Measurements from ENCODE around the gene CLPX. TPM values are rescaled to one million over a fixed set of nuclear protein-coding genes. Genes with fewer than 3 reads are reported as not detected.

Gene CLPX
- total RNA-seq, 1 experiment from 2014 or later = 44.9 TPM

DNA sequence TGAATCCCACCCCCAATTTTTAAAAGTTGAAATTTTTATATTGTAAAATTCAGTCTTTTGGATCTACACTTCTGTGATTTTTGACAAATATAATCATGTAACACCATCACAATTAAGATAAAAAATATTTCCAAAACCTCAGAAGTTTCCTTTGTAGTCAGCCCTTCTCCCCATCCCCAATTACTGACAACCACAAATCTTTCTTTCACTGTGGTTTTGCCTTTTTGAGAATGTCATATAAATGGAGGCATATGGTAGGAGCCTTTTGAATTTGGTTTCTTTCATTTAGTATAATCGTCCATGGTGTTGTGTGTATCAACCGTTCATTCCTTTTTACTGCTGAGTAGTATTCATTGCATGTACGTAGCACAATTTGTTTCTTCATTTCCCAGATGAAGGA, 34.0 kb upstream of the CLPX start:
- no TSS peak for BruUV-seq (replicated peaks)
- DNase-seq = no peak
- H3K9me3 Mint-ChIP-seq (ENCODE audit: low read depth, unreplicated experiment) = no peaks in the 10 kb centered on the region
- TF ChIP-seq, protein P1, sequence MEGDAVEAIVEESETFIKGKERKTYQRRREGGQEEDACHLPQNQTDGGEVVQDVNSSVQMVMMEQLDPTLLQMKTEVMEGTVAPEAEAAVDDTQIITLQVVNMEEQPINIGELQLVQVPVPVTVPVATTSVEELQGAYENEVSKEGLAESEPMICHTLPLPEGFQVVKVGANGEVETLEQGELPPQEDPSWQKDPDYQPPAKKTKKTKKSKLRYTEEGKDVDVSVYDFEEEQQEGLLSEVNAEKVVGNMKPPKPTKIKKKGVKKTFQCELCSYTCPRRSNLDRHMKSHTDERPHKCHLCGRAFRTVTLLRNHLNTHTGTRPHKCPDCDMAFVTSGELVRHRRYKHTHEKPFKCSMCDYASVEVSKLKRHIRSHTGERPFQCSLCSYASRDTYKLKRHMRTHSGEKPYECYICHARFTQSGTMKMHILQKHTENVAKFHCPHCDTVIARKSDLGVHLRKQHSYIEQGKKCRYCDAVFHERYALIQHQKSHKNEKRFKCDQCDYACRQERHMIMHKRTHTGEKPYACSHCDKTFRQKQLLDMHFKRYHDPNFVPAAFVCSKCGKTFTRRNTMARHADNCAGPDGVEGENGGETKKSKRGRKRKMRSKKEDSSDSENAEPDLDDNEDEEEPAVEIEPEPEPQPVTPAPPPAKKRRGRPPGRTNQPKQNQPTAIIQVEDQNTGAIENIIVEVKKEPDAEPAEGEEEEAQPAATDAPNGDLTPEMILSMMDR (IDR thresholded peaks at IDR 0.05; ENCODE audit: unreplicated experiment) = no peak
- no peaks in the 10 kb centered on the region for H3K36me3 Mint-ChIP-seq (ENCODE audit: insufficient read depth, unreplicated experiment)
- H3K27me3 Mint-ChIP-seq (ENCODE audit: unreplicated experiment) = peaks cover 18% of the 10 kb centered on the region
- H3K4me3 Mint-ChIP-seq (ENCODE audit: low read depth, unreplicated experiment) = no peak overlapping the region
- no peaks in the 10 kb centered on the region for H3K4me1 Mint-ChIP-seq (ENCODE audit: low read depth, unreplicated experiment)
- CTCF ChIA-PET = no interaction called here
- intact Hi-C loops (cut with micrococcal nuclease; ENCODE audit: unreplicated experiment) = no loop called here
- no peak overlapping the region for H3K27ac Mint-ChIP-seq (ENCODE audit: unreplicated experiment)

DNA sequence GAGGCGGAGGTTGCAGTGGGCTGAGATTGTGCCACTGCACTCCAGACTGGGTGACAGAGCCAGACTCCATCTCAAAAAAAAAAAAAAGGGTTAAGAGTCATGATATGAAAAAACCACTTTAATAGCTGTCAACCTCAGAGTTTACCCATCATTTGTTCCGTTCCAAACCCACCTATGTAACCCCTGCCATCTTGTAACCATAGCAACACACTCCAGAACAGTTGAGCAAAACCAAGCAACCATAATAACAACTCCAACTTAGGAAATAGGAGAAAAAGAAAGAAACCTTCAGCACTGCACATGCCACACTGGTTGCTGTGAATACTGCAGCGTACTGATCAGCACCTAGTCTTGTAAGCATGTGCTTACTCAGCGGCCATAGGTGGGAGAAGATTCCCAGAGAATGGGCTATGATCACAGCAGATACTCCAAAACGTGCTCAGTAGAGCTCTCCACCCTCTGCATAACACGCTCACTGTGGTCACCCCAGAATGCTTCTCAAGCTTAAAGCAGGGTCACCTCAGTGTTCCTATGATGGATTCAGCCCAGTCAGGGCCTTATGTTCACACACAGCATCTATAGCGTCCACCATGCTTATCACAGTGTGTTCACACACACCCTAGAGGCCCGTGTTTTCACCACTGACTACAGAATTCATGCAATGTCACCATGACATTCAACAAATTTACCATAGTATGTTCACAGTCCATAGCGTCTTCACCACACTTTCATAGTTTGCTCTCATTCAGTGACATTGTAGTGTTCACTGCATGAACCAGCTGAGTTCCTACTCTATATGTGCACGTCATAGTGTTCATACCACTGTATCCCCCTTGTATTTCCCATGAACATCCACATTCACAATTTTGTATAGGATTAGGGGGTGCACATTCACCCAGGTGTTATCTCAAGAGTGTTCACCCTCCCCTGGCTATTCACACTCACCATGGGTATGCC, 32.7 kb upstream of the CLPX start:
- Mint-ChIP-seq H3K4me3 (ENCODE audit: low read depth, unreplicated experiment) (no peak overlapping the region), H3K27ac (ENCODE audit: unreplicated experiment) (no peak overlapping the region), H3K4me1 (ENCODE audit: low read depth, unreplicated experiment) (no peaks in the 10 kb centered on the region), H3K36me3 (ENCODE audit: insufficient read depth, unreplicated experiment) (no peaks in the 10 kb centered on the region), H3K27me3 (ENCODE audit: unreplicated experiment) (peaks cover 31% of the 10 kb centered on the region), H3K9me3 (ENCODE audit: low read depth, unreplicated experiment) (no peaks in the 10 kb centered on the region)
- no TSS peak for BruUV-seq (replicated peaks)
- no peak for DNase-seq
- intact Hi-C loops (cut with micrococcal nuclease; ENCODE audit: unreplicated experiment) = no loop called here
- CTCF ChIA-PET = interaction anchor here (0.6 to 0.8 kb wide), 4 partner anchors 14 to 986 kb away, joined by 3 to 4 read pairs (median 3); no protein-coding TSS in a partner anchor
- TF ChIP-seq, protein P1 (IDR thresholded peaks at IDR 0.05; ENCODE audit: unreplicated experiment) = no peak

DNA sequence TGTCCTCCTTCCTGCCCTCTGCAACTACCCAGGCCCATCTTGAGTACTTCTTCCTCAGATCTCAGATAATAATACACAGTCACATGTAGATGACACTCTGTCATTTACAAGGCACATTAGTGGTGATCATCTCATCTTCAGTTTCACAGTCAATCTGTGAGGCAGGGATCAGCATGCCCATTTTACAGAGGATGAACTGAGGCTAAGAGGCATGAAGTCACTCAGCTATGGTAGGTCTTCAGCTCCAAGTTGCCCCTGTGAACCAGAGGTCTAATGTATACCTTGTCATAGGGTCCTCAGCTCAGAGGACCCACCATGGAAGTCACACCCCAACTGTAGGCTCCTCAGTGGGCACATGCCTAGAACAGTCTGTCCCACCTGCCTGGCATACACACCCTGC, 30.4 kb upstream of the CLPX start:
- intact Hi-C loops (cut with micrococcal nuclease; ENCODE audit: unreplicated experiment) = no loop called here
- CTCF ChIA-PET = interaction anchor here (1.3 kb wide), 1 partner anchor 8 kb away, joined by 6 read pairs; no protein-coding TSS in a partner anchor
- Mint-ChIP-seq H3K27me3 (ENCODE audit: unreplicated experiment) (peaks cover 39% of the 10 kb centered on the region), H3K9me3 (ENCODE audit: low read depth, unreplicated experiment) (no peaks in the 10 kb centered on the region), H3K27ac (ENCODE audit: unreplicated experiment) (no peak overlapping the region), H3K36me3 (ENCODE audit: insufficient read depth, unreplicated experiment) (no peaks in the 10 kb centered on the region), H3K4me1 (ENCODE audit: low read depth, unreplicated experiment) (no peaks in the 10 kb centered on the region), H3K4me3 (ENCODE audit: low read depth, unreplicated experiment) (no peak overlapping the region)
- BruUV-seq (replicated peaks) = no TSS peak
- TF ChIP-seq, protein P1 (IDR thresholded peaks at IDR 0.05; ENCODE audit: unreplicated experiment) = no peak
- DNase-seq = no peak

DNA sequence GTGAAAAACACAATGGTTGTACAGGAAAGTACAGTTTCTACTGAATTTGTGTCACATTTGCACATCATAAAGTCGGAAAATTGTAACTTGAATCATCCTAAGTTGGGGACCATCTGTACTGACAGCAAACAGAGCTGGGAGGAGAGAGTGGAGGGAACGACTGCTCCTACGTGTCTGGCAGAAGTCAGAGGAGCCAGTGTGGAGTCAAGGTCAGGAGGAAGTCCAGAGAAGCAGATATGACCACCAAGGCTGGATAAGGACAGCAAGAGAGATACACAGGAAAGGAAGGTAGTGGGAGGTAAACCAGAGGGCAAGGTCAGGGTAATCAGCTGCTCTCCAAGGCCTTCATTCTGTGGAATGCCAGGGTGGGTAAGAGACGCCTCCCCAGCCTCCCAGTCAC, 28.9 kb upstream of the CLPX start:
- no peaks in the 10 kb centered on the region for H3K9me3 Mint-ChIP-seq (ENCODE audit: low read depth, unreplicated experiment)
- BruUV-seq (replicated peaks) = no TSS peak
- intact Hi-C loops (cut with micrococcal nuclease; ENCODE audit: unreplicated experiment) = no loop called here
- CTCF ChIA-PET = no interaction called here
- no peak overlapping the region for H3K27ac Mint-ChIP-seq (ENCODE audit: unreplicated experiment)
- DNase-seq = no peak
- no peaks in the 10 kb centered on the region for H3K4me1 Mint-ChIP-seq (ENCODE audit: low read depth, unreplicated experiment)
- H3K36me3 Mint-ChIP-seq (ENCODE audit: insufficient read depth, unreplicated experiment) = no peaks in the 10 kb centered on the region
- H3K27me3 Mint-ChIP-seq (ENCODE audit: unreplicated experiment) = peaks cover 53% of the 10 kb centered on the region
- no peak overlapping the region for H3K4me3 Mint-ChIP-seq (ENCODE audit: low read depth, unreplicated experiment)
- TF ChIP-seq, protein P1 (IDR thresholded peaks at IDR 0.05; ENCODE audit: unreplicated experiment) = no peak
